A204.1 (cell line): ENCODE results near the gene AFG3L2.

Source experiments
- FAIRE-seq: peaks from 2 replicates; lab custom pipeline; 2012; peaks lifted over from hg19 to GRCh38; lab: Jason Lieb, UNC

The AFG3L2 gene

DNA sequence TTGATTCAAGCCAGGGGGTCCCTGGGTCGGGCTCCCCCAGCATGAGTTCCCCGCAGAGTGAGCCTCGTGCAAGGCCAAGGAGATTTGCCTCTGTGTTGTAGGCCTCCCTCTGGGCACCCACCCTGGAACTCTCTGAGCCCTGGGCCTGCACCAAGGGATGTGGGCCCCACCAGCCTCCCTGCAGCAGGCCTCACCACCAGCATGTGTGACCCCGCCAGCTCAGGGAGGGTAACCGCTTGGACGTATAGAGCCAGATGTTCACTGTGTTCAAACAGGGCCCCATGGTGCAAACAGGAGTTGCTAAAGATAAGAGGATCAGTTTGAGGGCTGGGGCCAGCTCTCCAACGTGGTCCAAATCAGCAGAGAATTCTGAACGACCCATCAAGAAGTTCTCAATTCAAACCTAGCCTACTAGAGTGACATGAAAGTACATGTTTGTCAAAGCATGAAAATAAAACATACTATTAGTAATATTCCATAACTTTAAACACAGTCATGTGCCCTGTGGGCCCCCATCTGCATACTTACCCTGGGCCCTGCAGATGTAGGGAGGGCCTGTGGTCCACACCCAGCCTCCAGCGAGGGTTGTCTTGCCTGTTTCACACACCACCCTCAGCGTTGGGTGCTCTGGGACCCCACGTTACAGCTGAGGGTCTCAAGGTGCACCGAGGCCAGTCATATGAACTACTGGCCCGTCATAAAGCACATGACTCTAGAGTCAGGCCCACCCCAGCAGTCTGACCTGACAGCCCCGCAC lies 74.5 kb downstream of the AFG3L2 start:
- no peak for FAIRE-seq

GRCh38 chr18:12301263-12302005 lies 75.6 kb downstream of the AFG3L2 start:
- no peak for FAIRE-seq

GRCh38 chr18:12299862-12300261 lies 77.2 kb downstream of the AFG3L2 start:
- FAIRE-seq = no peak

- FAIRE-seq = no peak
These were observed 80.6 kb downstream of the AFG3L2 start for GRCh38 chr18:12296457-12296856.

GRCh38 chr18:12296087-12296403 lies 81.0 kb downstream of the AFG3L2 start:
- no peak for FAIRE-seq

- FAIRE-seq = no peak
These were observed 81.5 kb downstream of the AFG3L2 start for GRCh38 chr18:12295389-12296086.

GRCh38 chr18:12293831-12294230 lies 83.2 kb downstream of the AFG3L2 start:
- no peak for FAIRE-seq

GRCh38 chr18:12291690-12292089 lies 85.3 kb downstream of the AFG3L2 start:
- no peak for FAIRE-seq

GRCh38 chr18:12291161-12291560 lies 85.9 kb downstream of the AFG3L2 start:
- no peak for FAIRE-seq

DNA sequence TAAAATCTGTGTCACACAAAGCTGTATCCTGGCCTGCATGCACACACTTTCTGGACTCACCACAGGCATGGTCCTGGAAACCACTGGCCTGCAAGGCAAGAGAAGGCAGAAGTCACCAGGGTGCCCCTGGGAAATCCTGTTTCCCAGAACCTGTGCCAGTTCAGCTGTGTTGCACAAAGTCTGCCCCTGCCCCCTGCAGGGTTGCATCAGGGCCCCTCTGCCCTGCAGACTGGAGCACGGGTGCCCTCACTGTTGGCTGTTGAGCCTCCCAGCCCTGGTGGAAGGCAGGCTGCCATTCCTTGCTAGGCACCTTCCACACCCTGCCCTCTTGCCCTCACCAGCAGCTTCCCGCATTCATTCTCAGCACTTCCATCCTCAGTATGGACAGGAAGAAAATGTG lies 86.9 kb downstream of the AFG3L2 start:
- FAIRE-seq = no peak

GRCh38 chr18:12288403-12288755 lies 88.6 kb downstream of the AFG3L2 start:
- no peak for FAIRE-seq

- no peak for FAIRE-seq
These were observed 89.2 kb downstream of the AFG3L2 start for GRCh38 chr18:12287684-12288402.

DNA sequence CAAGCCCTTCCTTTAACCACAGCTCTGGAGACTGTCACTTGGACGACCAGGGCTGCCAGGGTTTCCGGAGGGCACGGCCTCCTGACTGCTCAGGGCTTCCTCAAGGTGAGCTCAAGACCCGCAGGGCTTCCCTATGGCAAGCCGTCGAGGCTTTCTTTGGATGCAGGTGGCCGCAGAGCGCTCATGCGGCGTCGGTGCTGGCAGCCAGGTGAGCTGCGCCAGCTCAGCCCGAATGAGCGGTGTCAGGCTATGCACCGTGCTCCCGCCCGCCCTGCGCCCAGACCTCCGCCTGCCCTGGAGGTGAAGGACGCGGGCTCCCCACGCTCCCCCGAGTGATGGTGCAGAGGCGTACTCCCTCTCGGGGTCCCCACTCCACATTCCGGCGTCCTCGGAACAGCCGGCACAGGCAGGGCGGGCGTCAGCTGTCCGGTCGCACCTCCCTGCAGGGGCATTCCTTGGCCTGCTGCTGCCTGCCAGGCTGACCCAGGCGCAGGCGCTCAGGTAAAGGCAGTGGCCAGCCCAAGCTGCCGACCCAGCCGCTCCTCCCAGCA lies 89.8 kb downstream of the AFG3L2 start:
- no peak for FAIRE-seq

GRCh38 chr18:12283666-12284065 lies 93.4 kb downstream of the AFG3L2 start:
- no peak for FAIRE-seq

DNA sequence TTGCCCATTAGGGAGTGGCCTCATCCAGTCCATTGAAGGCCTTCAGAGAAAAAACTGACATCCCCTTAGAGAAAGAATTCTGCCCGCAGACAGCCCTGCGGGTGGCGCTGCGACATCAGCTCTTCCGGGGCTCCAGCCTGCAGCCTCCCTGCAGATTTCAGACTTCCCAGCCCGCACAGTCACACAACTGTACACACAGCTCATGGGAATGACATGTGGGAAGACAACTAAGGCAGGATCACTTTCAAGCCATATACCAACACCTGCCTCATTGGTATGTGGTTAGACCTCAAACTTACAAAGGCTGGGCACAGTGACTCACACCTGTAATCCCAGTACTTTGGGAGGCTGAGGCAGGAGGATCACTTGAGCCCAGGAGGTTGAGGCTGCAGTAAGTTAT lies 93.8 kb downstream of the AFG3L2 start:
- no peak for FAIRE-seq

- no peak for FAIRE-seq
These were observed 94.5 kb downstream of the AFG3L2 start for GRCh38 chr18:12282442-12283039.

GRCh38 chr18:12281861-12282260 lies 95.2 kb downstream of the AFG3L2 start:
- no peak for FAIRE-seq

DNA sequence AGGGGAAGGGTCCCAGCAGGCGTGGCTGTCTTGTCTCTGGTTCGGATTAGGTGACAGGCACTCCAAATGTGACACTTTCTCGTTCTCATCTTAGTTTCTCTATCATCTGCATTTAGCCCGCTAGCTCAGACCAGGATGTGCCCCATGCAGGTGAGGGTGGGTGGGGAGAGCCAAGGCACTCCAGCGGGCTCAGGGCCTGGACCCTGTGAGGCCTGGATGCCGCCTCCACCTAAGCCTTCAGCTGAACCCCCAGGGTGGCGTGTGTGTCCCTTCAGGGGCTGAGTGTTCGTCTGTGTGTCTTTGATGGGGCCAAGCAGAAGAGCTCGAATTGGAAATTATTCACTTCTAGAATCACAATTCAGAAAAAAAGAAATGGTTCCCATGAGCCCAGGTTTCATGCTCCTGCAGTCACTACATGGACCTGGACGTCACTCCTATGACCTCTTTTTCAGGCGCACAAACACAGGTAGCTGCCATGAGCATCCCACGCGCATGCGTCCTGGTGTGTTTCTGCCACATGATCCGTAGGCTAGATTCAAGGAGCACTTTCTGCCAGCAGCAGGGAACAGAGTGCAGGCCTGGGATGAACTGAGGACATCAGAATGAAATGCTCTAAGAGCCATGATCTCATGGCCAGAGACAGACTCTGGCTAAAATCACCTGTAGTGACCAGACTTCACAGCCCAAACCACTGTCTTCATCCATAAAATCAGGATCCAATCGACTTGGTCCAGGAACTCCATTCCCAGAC lies 97.1 kb downstream of the AFG3L2 start:
- FAIRE-seq = no peak
